Ascending aorta (tissue), 2 donors: ENCODE measurements around the gene C1QTNF8. TPM values are rescaled to one million over a fixed set of nuclear protein-coding genes. Genes with fewer than 3 reads are reported as not detected.

Experiments used
- DNase-seq, 2 donors: peaks; one replicate each; pipeline ENCODE4 v3.0.0-alpha.2; 2019; ENCODE audit warnings: low spot score in 2 of 2
- H3K27ac ChIP-seq, 2 donors: fragments of 200-600 bp; sonication (generic); one replicate each; pipeline ENCODE4 v1.5.1; 2016 to 2017; ENCODE audit warnings: mild to moderate bottlenecking in 1 of 2
- H3K27me3 ChIP-seq: fragments of 200-600 bp; sonication (generic); one replicate; pipeline ENCODE4 v1.5.1; 2017
- H3K36me3 ChIP-seq, 2 donors: fragments of 200-600 bp; sonication (generic); one replicate each; pipeline ENCODE4 v1.5.1; 2016
- H3K4me1 ChIP-seq, 2 donors: fragments of 200-600 bp; sonication (generic); one replicate each; pipeline ENCODE4 v1.5.1; 2016 to 2017; ENCODE audit warnings: mild to moderate bottlenecking in 1 of 2
- H3K4me3 ChIP-seq, 2 donors: fragments of 200-600 bp; sonication (generic); one replicate each; pipeline ENCODE4 v1.5.1; 2016 to 2017; ENCODE audit warnings: mild to moderate bottlenecking in 1 of 2
- H3K9me3 ChIP-seq, 2 donors: fragments of 200-600 bp; sonication (generic); one replicate each; pipeline ENCODE4 v1.5.1; 2016
- intact Hi-C: fragments of 100-400 bp; cut with DNase I; formaldehyde crosslinking; loops from one replicate; pipeline ENCODE4 v1.15.1; 2023
- total RNA-seq: library from RNA; depleted of rRNA; stranded (reverse); fragments of >200 nt; gene quantifications from one replicate; pipeline ENCODE4 v1.1.0, GENCODE V29; 2016
- TF ChIP-seq, protein P1 (sequence below), 3 experiments: fragments of 200-600 bp in 2 of 3; fragments of 450-650 bp in 1 of 3; sonication (generic) in 2 of 3; IDR thresholded peaks; one replicate each; pipeline ENCODE4 v1.5.1; 2016 to 2019; ENCODE audit warnings: antibody characterized with exemption in 3 of 3, mild to moderate bottlenecking in 1 of 3, moderate library complexity in 1 of 3

Gene C1QTNF8
- total RNA-seq, 1 donor from 2014 or later: not detected

- no peak for DNase-seq
- Histone ChIP-seq H3K27me3 (no peaks in the 10 kb centered on the region), H3K4me1 (no peaks in the 10 kb centered on the region), H3K9me3 (no peaks in the 10 kb centered on the region), H3K4me3 (no peak overlapping the region), H3K27ac (no peak overlapping the region), H3K36me3 (no peaks in the 10 kb centered on the region)
- intact Hi-C loops: no loop called here
- TF ChIP-seq, protein P1, sequence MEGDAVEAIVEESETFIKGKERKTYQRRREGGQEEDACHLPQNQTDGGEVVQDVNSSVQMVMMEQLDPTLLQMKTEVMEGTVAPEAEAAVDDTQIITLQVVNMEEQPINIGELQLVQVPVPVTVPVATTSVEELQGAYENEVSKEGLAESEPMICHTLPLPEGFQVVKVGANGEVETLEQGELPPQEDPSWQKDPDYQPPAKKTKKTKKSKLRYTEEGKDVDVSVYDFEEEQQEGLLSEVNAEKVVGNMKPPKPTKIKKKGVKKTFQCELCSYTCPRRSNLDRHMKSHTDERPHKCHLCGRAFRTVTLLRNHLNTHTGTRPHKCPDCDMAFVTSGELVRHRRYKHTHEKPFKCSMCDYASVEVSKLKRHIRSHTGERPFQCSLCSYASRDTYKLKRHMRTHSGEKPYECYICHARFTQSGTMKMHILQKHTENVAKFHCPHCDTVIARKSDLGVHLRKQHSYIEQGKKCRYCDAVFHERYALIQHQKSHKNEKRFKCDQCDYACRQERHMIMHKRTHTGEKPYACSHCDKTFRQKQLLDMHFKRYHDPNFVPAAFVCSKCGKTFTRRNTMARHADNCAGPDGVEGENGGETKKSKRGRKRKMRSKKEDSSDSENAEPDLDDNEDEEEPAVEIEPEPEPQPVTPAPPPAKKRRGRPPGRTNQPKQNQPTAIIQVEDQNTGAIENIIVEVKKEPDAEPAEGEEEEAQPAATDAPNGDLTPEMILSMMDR (IDR thresholded peaks at IDR 0.05): no peak
Observed at GRCh38 chr16:1130382-1130781, 34.3 kb upstream of the C1QTNF8 start.

- TF ChIP-seq, protein P1 (IDR thresholded peaks at IDR 0.05): no peak
Observed at GRCh38 chr16:1129106-1129960, 33.3 kb upstream of the C1QTNF8 start.

DNA sequence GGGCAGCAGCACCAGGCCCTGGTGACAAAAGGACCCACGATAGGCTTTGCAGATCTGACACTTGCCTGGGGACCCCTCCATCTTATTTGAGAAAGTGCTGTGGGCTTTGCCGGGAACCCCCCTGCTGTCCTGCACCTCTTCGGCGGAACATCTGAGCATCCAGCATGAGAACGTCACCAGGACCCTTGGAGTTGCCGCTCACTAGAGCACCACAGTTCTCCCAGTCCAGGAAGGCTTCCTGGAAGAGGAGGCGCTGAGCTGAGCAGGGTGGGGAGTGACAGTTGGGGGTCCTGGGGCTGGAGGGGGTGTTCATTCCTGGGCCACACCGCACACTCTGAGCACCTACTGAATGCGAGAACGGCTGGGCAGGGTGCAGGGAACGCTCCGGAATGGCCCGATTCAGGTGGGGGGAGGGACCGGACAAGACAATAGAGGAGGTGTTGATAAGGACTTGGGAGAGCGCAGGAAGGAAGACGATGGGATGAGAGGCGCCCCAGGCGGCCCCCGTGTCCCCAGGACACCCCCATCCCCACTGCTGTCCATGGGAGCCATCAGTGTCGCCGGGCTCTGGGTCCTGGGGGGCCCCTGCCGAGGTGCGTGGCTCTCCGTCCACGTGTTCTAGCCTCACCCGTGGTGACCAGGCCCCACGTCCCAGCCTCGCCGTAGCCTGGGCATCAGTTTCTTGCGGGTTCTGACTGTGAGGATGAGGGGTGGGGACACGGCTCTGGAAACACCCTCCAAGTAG lies 32.1 kb upstream of the C1QTNF8 start:
- TF ChIP-seq, protein P1 (IDR thresholded peaks at IDR 0.05): no peak
- intact Hi-C loops: no loop called here
- H3K27ac ChIP-seq: no peak overlapping the region
- no peaks in the 10 kb centered on the region for H3K27me3 ChIP-seq
- no peak for DNase-seq
- H3K4me1 ChIP-seq: no peaks in the 10 kb centered on the region
- H3K36me3 ChIP-seq: no peaks in the 10 kb centered on the region
- H3K4me3 ChIP-seq: no peak overlapping the region
- no peaks in the 10 kb centered on the region for H3K9me3 ChIP-seq

More at GRCh38 chr16:1129106-1129960, 33.3 kb upstream of the C1QTNF8 start:
- Histone ChIP-seq H3K4me3 (no peak overlapping the region), H3K27ac (no peak overlapping the region), H3K4me1 (no peaks in the 10 kb centered on the region), H3K9me3 (no peaks in the 10 kb centered on the region), H3K27me3 (no peaks in the 10 kb centered on the region), H3K36me3 (no peaks in the 10 kb centered on the region)
- intact Hi-C loops: no loop called here
- no peak for DNase-seq

GRCh38 chr16:1127101-1127500 lies 31.1 kb upstream of the C1QTNF8 start:
- H3K27ac ChIP-seq: no peak overlapping the region
- intact Hi-C loops: no loop called here
- no peaks in the 10 kb centered on the region for H3K36me3 ChIP-seq
- DNase-seq: no peak
- H3K4me1 ChIP-seq: no peaks in the 10 kb centered on the region
- H3K27me3 ChIP-seq: no peaks in the 10 kb centered on the region
- no peak overlapping the region for H3K4me3 ChIP-seq
- no peaks in the 10 kb centered on the region for H3K9me3 ChIP-seq
- TF ChIP-seq, protein P1 (IDR thresholded peaks at IDR 0.05): no peak

DNA sequence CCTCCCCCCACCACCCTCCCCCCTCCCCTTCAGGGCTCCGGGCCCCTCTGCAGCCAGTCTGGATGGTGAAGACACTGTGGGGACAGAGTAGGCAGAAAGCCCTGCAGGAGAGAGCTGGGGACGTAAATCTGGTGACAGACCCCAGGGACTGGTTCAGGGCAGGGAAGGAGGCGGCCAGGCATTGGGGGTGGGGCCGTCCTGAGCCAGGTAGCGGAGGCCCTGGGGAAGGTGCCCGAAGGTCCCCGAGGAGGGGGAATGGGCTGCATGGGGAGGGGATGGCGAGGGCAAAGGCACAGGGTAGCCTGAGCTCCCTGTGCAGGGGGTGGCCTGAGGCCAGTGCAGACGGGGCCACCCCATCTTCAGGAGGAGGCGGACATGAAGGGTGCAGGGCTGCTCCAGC lies 30.5 kb upstream of the C1QTNF8 start:
- Histone ChIP-seq H3K9me3 (no peaks in the 10 kb centered on the region), H3K36me3 (no peaks in the 10 kb centered on the region), H3K27me3 (no peaks in the 10 kb centered on the region), H3K4me3 (no peak overlapping the region), H3K27ac (no peak overlapping the region), H3K4me1 (no peaks in the 10 kb centered on the region)
- DNase-seq: no peak
- TF ChIP-seq, protein P1 (IDR thresholded peaks at IDR 0.05): no peak
- intact Hi-C loops: no loop called here
